Liver (tissue), 9 donors: ENCODE data around the gene CHIC2. TPM values are rescaled to one million over a fixed set of nuclear protein-coding genes. Genes with fewer than 3 reads are reported as not detected.

Experiments used
- DNase-seq: peaks from one replicate; pipeline ENCODE4 v3.0.0-alpha.2; 2017; ENCODE audit warnings: low spot score
- H3K27ac ChIP-seq, 2 donors: one replicate each; pipeline ENCODE4 v1.7.0; 2013; ENCODE audit warnings: inconsistent platforms in 2 of 2, low read length in 2 of 2, control low read depth in 1 of 2, low read depth in 1 of 2, mild to moderate bottlenecking in 1 of 2
- H3K27me3 ChIP-seq, 4 donors: one replicate each; pipeline versions ENCODE4 v1.6.1 to v1.7.0; 2013; ENCODE audit warnings: low read length in 3 of 4, inconsistent platforms in 1 of 4, mild to moderate bottlenecking in 1 of 4, moderate library complexity in 1 of 4; ENCODE audit not compliant: control insufficient read depth in 4 of 4, insufficient read depth in 4 of 4
- H3K36me3 ChIP-seq, 4 donors: one replicate each; pipeline versions ENCODE4 v1.6.1 to v1.7.0; 2013; ENCODE audit warnings: low read length in 3 of 4, mild to moderate bottlenecking in 3 of 4, low read depth in 1 of 4, moderate library complexity in 1 of 4; ENCODE audit not compliant: control insufficient read depth in 4 of 4, insufficient read depth in 3 of 4
- H3K4me1 ChIP-seq, 4 donors: one replicate each; pipeline versions ENCODE4 v1.6.1 to v1.7.0; 2013; ENCODE audit warnings: low read length in 3 of 4, mild to moderate bottlenecking in 3 of 4, moderate library complexity in 1 of 4; ENCODE audit not compliant: control insufficient read depth in 4 of 4, insufficient read depth in 4 of 4
- H3K4me3 ChIP-seq, 3 donors: one replicate each; pipeline versions ENCODE4 v1.6.1 to v1.7.0; 2013; ENCODE audit warnings: low read length in 3 of 3, control low read depth in 1 of 3, low read depth in 1 of 3, mild to moderate bottlenecking in 1 of 3
- H3K9ac ChIP-seq, 2 donors: one replicate each; pipeline ENCODE4 v1.7.0; 2013; ENCODE audit warnings: low read length in 2 of 2, mild to moderate bottlenecking in 2 of 2, moderate library complexity in 2 of 2, control low read depth in 1 of 2, low read depth in 1 of 2
- H3K9me3 ChIP-seq, 4 donors: one replicate each; pipeline versions ENCODE4 v1.6.1 to v1.7.0; 2013; ENCODE audit warnings: low read length in 3 of 4; ENCODE audit not compliant: control insufficient read depth in 4 of 4
- CTCF ChIP-seq: fragments of 150-350 bp; IDR thresholded peaks from 2 replicates; pipeline ENCODE4 v1.5.1; 2017; ENCODE audit warnings: improper control_type of control experiment, low read depth, low read length; ENCODE audit not compliant: missing input control
- EGR1 ChIP-seq, 2 donors: IDR thresholded peaks; 2 replicates each; pipeline ENCODE4 v1.6.1; 2016 to 2018; ENCODE audit warnings: antibody characterized with exemption in 2 of 2, low read depth in 2 of 2
- FOXA1 ChIP-seq: IDR thresholded peaks from 2 replicates; pipeline ENCODE4 v1.6.1; 2016; ENCODE audit warnings: antibody characterized with exemption
- FOXA2 ChIP-seq: IDR thresholded peaks from 2 replicates; pipeline ENCODE4 v1.6.1; 2016; ENCODE audit warnings: antibody characterized with exemption
- GABPA ChIP-seq, 2 donors: IDR thresholded peaks in 1 of 2; conservative IDR thresholded peaks in 1 of 2; 2 replicates each; pipeline ENCODE4 v1.6.1; 2016; ENCODE audit warnings: antibody characterized with exemption in 2 of 2, mild to moderate bottlenecking in 1 of 2, moderate library complexity in 1 of 2
- HNF4A ChIP-seq, 2 donors: conservative IDR thresholded peaks; 2 replicates each; pipeline ENCODE4 v1.6.1; 2016; ENCODE audit warnings: antibody characterized with exemption in 2 of 2, mild to moderate bottlenecking in 2 of 2
- HNF4G ChIP-seq: IDR thresholded peaks from 2 replicates; pipeline ENCODE4 v1.6.1; 2016; ENCODE audit warnings: antibody characterized with exemption
- JUND ChIP-seq, 2 donors: IDR thresholded peaks; 2 replicates each; pipeline ENCODE4 v1.6.1; 2016; ENCODE audit warnings: antibody characterized with exemption in 2 of 2
- NR2F2 ChIP-seq: IDR thresholded peaks from 2 replicates; pipeline ENCODE4 v1.6.1; 2016; ENCODE audit warnings: antibody characterized with exemption
- RXRA ChIP-seq, 2 donors: IDR thresholded peaks; 2 replicates each; pipeline ENCODE4 v1.6.1; 2017 to 2018; ENCODE audit warnings: antibody characterized with exemption in 2 of 2, mild to moderate bottlenecking in 1 of 2
- SP1 ChIP-seq: IDR thresholded peaks from 2 replicates; pipeline ENCODE4 v1.6.1; 2018; ENCODE audit warnings: antibody characterized with exemption, mild to moderate bottlenecking
- TAF1 ChIP-seq: conservative IDR thresholded peaks from 2 replicates; pipeline ENCODE4 v1.6.1; 2016; ENCODE audit warnings: antibody characterized with exemption, mild to moderate bottlenecking
- YY1 ChIP-seq: IDR thresholded peaks from 2 replicates; pipeline ENCODE4 v1.6.1; 2016; ENCODE audit warnings: antibody characterized with exemption, mild to moderate bottlenecking
- ZBTB33 ChIP-seq: IDR thresholded peaks from 2 replicates; pipeline ENCODE4 v1.6.1; 2016; ENCODE audit warnings: antibody characterized with exemption
- WGBS: extraction: QIAGEN DNeasy Blood & Tissue Kit; methylation state at CpG from one replicate; pipeline ENCODE4 v1.1.7; 2013; 5-methylcytosine and 5-hydroxymethylcytosine counted together
- polyA plus RNA-seq, 2 donors: library from polyadenylated mRNA; stranded (reverse) in 1 of 2; unstranded in 1 of 2; fragments of 200-250 nt in 1 of 2; fragments of >200 nt in 1 of 2; fragmentation: Nextera tagmentation in 1 of 2; extraction: Ambion mirVana in 1 of 2; gene quantifications; one replicate each; pipeline versions ENCODE4 v1.2.1 to v1.2.3, GENCODE V29; 2013 to 2015
- total RNA-seq, 2 donors: library from RNA; depleted of rRNA; stranded (reverse); fragments of >200 nt; gene quantifications; one replicate each; pipeline ENCODE4 v1.2.3, GENCODE V29; 2014
- TF ChIP-seq, protein P1 (sequence below): IDR thresholded peaks from 2 replicates; pipeline ENCODE4 v1.6.1; 2016; ENCODE audit warnings: antibody characterized with exemption
- TF ChIP-seq, protein P2 (sequence below): IDR thresholded peaks from 2 replicates; pipeline ENCODE4 v1.6.1; 2016; ENCODE audit warnings: antibody characterized with exemption
- TF ChIP-seq, protein P3 (sequence below): IDR thresholded peaks from 2 replicates; pipeline ENCODE4 v1.6.1; 2016; ENCODE audit warnings: antibody characterized with exemption, mild to moderate bottlenecking
- donor health status: healthy.
- donor health status: healthy.
- donor health status: healthy.
- donor health status: healthy.
- donor health status: healthy.

Gene CHIC2
- total and polyA plus RNA-seq, 4 donors, result 9.3 to 26.2 (median 18.4) TPM

DNA sequence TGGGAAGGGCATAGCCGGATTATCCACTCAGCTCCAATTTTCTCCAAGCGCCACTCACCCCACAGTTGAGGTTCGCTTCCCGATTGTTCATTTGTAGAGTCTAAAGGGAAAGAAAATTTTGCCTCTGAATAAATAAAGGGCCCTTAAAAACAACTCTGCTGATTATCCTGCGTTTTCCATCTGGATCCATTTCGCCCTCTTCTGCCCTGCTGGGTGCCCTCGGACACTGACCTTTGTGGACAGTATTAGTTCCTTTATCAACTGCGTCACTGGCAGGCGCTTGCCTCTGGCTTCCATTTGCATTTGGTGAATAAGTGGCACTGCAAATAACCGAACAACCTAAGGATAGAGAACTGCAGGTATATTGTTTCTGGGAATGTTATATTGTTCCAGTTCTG, 45.6 kb upstream of the CHIC2 start:
- DNase-seq, result no peak
- no peaks in the 10 kb centered on the region for H3K9me3 ChIP-seq
- no peak overlapping the region for H3K27ac ChIP-seq
- H3K36me3 ChIP-seq, result no peaks in the 10 kb centered on the region
- peaks cover 0 to 11% (median 6%) of the 10 kb centered on the region in 4 donors for H3K4me1 ChIP-seq
- H3K27me3 ChIP-seq, result no peaks in the 10 kb centered on the region
- WGBS, result 29% methylated on average over 10 of the region's 10 CpGs
- H3K4me3 ChIP-seq, result peak overlapping the region in 2 of 3 donors; percentile 44 to 52
- no peak overlapping the region for H3K9ac ChIP-seq
- TF ChIP-seq YY1, result peak; percentile 18
- TF ChIP-seq RXRA (IDR thresholded peaks at IDR 0.05), result peak in 1 of 2 donors; percentile 6
- no peak for TF ChIP-seq SP1

DNA sequence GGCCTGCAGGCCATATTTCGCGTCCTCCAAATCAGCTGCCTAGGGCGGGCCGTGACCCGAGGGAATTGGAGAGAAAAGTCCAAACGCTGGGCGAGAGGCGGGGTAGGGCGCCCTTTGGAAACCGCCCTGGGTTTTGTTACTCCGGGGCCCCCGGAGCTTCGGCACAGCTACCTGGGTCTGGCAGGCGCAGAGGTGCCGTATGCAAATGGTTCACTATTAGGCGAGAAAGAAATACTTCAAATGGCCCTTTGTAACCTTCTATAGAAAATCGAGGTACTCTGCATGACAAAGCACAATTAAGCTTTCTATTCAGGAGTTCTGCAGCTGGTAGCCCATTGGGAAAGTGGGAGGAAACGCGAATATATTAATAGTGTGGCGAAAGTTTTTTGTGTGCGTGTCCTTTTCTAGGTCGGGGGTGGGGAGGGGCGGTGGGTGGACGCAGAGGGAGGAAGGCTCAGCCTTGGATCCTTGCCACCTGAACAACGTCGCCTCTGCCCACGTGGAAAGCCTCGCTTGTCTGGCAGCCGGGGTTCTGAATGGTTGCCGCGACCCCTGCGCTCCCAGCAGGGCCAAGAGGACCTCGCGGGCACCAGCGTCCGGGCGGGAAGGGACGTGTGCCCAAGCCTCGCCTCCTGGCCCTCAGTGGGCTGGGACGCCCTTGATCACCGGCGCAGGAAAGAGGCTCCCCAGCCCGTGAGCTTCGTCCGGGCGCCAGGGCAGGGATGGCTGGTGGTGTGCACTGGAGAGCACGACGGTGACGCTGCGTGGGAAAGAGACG, 45.0 kb upstream of the CHIC2 start:
- Histone ChIP-seq H3K9ac (peak overlapping the region in 1 of 2 donors; percentile 19), H3K27ac (no peak overlapping the region), H3K9me3 (no peaks in the 10 kb centered on the region), H3K27me3 (peaks cover 0 to 4% (median 0%) of the 10 kb centered on the region in 4 donors), H3K36me3 (no peaks in the 10 kb centered on the region), H3K4me1 (peaks cover 0 to 11% (median 6%) of the 10 kb centered on the region in 4 donors), H3K4me3 (peak overlapping the region; percentile 15 to 52 (median 44))
- WGBS, result 8% methylated on average over 51 of the region's 51 CpGs
- TF ChIP-seq SP1 (peak; percentile 29), RXRA (IDR thresholded peaks at IDR 0.05) (peak in 1 of 2 donors; percentile 15), FOXA2 (no peak), HNF4G (no peak), YY1 (peak; percentile 15), JUND (IDR thresholded peaks at IDR 0.05) (no peak), HNF4A (conservative IDR thresholded peaks at IDR 0.05) (peak; percentile 77 to 78), CTCF (no peak), EGR1 (IDR thresholded peaks at IDR 0.05; ENCODE audit: low read depth in 2 of 2) (no peak), TAF1 (no peak)
- TF ChIP-seq, protein P1, sequence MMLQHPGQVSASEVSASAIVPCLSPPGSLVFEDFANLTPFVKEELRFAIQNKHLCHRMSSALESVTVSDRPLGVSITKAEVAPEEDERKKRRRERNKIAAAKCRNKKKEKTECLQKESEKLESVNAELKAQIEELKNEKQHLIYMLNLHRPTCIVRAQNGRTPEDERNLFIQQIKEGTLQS, result no peak
- no peak for DNase-seq

- no peak for DNase-seq
- 52% methylated on average over 22 of the region's 22 CpGs for WGBS
- H3K9ac ChIP-seq, result no peak overlapping the region
- H3K27me3 ChIP-seq, result peaks cover 0 to 6% (median 1%) of the 10 kb centered on the region in 4 donors
- H3K4me1 ChIP-seq, result peaks cover 3 to 23% (median 12%) of the 10 kb centered on the region in 4 donors
- no peaks in the 10 kb centered on the region for H3K36me3 ChIP-seq
- TF ChIP-seq ZBTB33, result no peak
- TF ChIP-seq, protein P2, sequence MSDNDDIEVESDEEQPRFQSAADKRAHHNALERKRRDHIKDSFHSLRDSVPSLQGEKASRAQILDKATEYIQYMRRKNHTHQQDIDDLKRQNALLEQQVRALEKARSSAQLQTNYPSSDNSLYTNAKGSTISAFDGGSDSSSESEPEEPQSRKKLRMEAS, result no peak
- TF ChIP-seq HNF4G, result no peak
- no peak for TF ChIP-seq HNF4A (conservative IDR thresholded peaks at IDR 0.05)
- TF ChIP-seq FOXA1, result no peak
- TF ChIP-seq YY1, result no peak
- no peak for TF ChIP-seq NR2F2
- TF ChIP-seq, protein P1, result no peak
- no peak for TF ChIP-seq RXRA (IDR thresholded peaks at IDR 0.05)
- no peak for TF ChIP-seq GABPA (IDR thresholded peaks at IDR 0.05 in 1 of 2, conservative IDR thresholded peaks at IDR 0.05 in 1 of 2)
- no peak for TF ChIP-seq FOXA2
- TF ChIP-seq, protein P3, sequence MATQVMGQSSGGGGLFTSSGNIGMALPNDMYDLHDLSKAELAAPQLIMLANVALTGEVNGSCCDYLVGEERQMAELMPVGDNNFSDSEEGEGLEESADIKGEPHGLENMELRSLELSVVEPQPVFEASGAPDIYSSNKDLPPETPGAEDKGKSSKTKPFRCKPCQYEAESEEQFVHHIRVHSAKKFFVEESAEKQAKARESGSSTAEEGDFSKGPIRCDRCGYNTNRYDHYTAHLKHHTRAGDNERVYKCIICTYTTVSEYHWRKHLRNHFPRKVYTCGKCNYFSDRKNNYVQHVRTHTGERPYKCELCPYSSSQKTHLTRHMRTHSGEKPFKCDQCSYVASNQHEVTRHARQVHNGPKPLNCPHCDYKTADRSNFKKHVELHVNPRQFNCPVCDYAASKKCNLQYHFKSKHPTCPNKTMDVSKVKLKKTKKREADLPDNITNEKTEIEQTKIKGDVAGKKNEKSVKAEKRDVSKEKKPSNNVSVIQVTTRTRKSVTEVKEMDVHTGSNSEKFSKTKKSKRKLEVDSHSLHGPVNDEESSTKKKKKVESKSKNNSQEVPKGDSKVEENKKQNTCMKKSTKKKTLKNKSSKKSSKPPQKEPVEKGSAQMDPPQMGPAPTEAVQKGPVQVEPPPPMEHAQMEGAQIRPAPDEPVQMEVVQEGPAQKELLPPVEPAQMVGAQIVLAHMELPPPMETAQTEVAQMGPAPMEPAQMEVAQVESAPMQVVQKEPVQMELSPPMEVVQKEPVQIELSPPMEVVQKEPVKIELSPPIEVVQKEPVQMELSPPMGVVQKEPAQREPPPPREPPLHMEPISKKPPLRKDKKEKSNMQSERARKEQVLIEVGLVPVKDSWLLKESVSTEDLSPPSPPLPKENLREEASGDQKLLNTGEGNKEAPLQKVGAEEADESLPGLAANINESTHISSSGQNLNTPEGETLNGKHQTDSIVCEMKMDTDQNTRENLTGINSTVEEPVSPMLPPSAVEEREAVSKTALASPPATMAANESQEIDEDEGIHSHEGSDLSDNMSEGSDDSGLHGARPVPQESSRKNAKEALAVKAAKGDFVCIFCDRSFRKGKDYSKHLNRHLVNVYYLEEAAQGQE, result no peak
- no peak overlapping the region for H3K27ac ChIP-seq
- H3K9me3 ChIP-seq, result no peaks in the 10 kb centered on the region
- H3K4me3 ChIP-seq, result no peak overlapping the region
Measured at GRCh38 chr4:54107951-54108748, 43.7 kb upstream of the CHIC2 start.
